ENCODE measurements around the gene ADARB2. TPM values are rescaled to one million over a fixed set of nuclear protein-coding genes. Genes with fewer than 3 reads are reported as not detected.

The ADARB2 gene
- total RNA-seq, 3 donors from 2014 or later (not counting 1 experiment from before 2014, with no cell fraction given) = 0.27 to 0.78 (median 0.40) TPM

DNA sequence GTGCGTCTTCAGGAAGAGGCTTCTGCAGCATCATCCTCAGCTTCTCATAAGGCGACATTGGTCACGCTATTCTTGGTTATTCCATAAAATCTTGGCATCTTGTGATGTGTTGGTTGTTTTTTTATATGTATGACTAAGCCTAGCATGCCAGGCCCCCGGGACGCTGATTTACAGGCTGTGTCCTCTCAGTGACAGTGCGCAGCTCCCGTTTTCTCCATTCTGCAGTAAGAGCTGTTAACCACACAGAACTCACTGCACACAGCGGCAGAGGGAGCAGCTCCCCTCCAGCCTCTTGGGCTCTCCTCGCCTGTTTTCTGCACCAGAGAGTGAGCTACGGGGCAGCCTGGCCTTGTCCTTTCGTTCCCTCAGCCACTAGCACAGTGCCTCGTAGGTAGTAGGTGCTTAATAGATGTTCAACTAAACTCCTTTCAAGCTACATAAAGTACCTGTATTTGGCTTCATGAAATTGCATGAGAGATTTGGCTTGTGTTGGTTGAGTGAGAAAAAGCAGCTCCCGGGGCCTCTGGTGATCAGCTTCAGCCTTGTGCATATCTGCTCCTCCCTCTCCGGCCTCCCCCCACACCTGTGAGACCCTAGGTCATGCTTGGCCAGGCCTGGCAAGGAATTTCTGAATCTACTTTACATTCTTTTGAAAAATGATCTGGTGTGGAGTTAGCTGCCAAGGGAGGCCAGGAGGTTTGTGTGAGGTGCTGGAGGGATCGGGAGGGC is 564.9 kb downstream of the ADARB2 start:
- no peak overlapping the region for H3K4me3 Mint-ChIP-seq
- intact Hi-C loops (cut with micrococcal nuclease) = no loop called here

DNA sequence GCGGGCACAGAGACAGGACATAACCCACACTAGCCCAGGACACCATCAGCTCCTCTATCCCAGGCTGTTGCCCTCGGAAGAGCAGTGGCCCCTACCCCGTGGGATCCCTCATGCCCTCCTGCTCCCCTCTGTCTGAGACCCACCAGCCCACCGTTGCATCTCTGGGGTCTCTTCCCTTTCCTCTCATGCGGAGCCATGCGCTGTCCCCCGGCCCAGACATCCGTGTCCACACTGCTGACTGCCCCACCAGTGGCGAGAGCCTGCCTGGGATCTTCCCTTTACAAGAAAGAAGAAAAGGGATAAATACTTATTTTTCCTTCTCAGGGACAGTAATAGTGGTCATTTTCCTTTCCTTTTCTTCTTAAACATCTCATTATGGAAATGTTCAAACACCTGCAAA is 565.7 kb downstream of the ADARB2 start:
- no peak overlapping the region for H3K4me3 Mint-ChIP-seq
- no peaks in the 10 kb centered on the region for H3K36me3 ChIP-seq (ENCODE audit: control insufficient read depth, insufficient read depth, low read length)
- H3K36me3 Mint-ChIP-seq = no peaks in the 10 kb centered on the region
- no peak overlapping the region for H3K27ac Mint-ChIP-seq
- H3K27ac ChIP-seq (ENCODE audit: low read length) = no peak overlapping the region
- H3K9me3 ChIP-seq (ENCODE audit: control insufficient read depth, insufficient read depth, low read length) = no peaks in the 10 kb centered on the region
- no peaks in the 10 kb centered on the region for H3K27me3 ChIP-seq (ENCODE audit: control insufficient read depth, insufficient read depth, low read length)
- WGBS (ENCODE audit: insufficient coverage) = 83% methylated on average over 8 of the region's 9 CpGs
- H3K4me3 ChIP-seq (ENCODE audit: low read length) = no peak overlapping the region
- intact Hi-C loops (cut with micrococcal nuclease) = no loop called here
- no peaks in the 10 kb centered on the region for H3K9me3 Mint-ChIP-seq
- H3K4me1 Mint-ChIP-seq = peaks cover 0 to 9% of the 10 kb centered on the region in 2 donors
- TF ChIP-seq, protein P1, sequence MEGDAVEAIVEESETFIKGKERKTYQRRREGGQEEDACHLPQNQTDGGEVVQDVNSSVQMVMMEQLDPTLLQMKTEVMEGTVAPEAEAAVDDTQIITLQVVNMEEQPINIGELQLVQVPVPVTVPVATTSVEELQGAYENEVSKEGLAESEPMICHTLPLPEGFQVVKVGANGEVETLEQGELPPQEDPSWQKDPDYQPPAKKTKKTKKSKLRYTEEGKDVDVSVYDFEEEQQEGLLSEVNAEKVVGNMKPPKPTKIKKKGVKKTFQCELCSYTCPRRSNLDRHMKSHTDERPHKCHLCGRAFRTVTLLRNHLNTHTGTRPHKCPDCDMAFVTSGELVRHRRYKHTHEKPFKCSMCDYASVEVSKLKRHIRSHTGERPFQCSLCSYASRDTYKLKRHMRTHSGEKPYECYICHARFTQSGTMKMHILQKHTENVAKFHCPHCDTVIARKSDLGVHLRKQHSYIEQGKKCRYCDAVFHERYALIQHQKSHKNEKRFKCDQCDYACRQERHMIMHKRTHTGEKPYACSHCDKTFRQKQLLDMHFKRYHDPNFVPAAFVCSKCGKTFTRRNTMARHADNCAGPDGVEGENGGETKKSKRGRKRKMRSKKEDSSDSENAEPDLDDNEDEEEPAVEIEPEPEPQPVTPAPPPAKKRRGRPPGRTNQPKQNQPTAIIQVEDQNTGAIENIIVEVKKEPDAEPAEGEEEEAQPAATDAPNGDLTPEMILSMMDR (IDR thresholded peaks at IDR 0.05) = no peak
- H3K27me3 Mint-ChIP-seq (ENCODE audit: low read depth in 2 of 2) = peaks cover 5 to 14% of the 10 kb centered on the region in 2 donors
- H3K4me1 ChIP-seq (ENCODE audit: control insufficient read depth, insufficient read depth, low read length) = no peaks in the 10 kb centered on the region
- no peak for ATAC-seq
- DNase-seq = no peak

More for the DNA sequence above, 564.9 kb downstream of the ADARB2 start:
- Histone ChIP-seq H3K9me3 (ENCODE audit: control insufficient read depth, insufficient read depth, low read length) (no peaks in the 10 kb centered on the region), H3K27ac (ENCODE audit: low read length) (no peak overlapping the region), H3K4me1 (ENCODE audit: control insufficient read depth, insufficient read depth, low read length) (no peaks in the 10 kb centered on the region), H3K27me3 (ENCODE audit: control insufficient read depth, insufficient read depth, low read length) (no peaks in the 10 kb centered on the region), H3K4me3 (ENCODE audit: low read length) (no peak overlapping the region), H3K36me3 (ENCODE audit: control insufficient read depth, insufficient read depth, low read length) (no peaks in the 10 kb centered on the region)
- H3K27me3 Mint-ChIP-seq (ENCODE audit: low read depth in 2 of 2) = peaks cover 4 to 12% of the 10 kb centered on the region in 2 donors
- H3K27ac Mint-ChIP-seq = no peak overlapping the region
- no peak for DNase-seq
- H3K9me3 Mint-ChIP-seq = no peaks in the 10 kb centered on the region
- no peaks in the 10 kb centered on the region for H3K36me3 Mint-ChIP-seq
- ATAC-seq = no peak
- peaks cover 0 to 9% of the 10 kb centered on the region in 2 donors for H3K4me1 Mint-ChIP-seq
- 83% methylated on average over 13 of the region's 15 CpGs for WGBS (ENCODE audit: insufficient coverage)
- TF ChIP-seq, protein P1 (IDR thresholded peaks at IDR 0.05) = no peak

- no peak overlapping the region for H3K4me3 ChIP-seq (ENCODE audit: low read length)
- TF ChIP-seq, protein P1 (IDR thresholded peaks at IDR 0.05) = no peak
- H3K9me3 ChIP-seq (ENCODE audit: control insufficient read depth, insufficient read depth, low read length) = no peaks in the 10 kb centered on the region
- H3K36me3 ChIP-seq (ENCODE audit: control insufficient read depth, insufficient read depth, low read length) = no peaks in the 10 kb centered on the region
- 88% methylated on average over 4 of the region's 4 CpGs for WGBS (ENCODE audit: insufficient coverage)
- Mint-ChIP-seq H3K9me3 (no peaks in the 10 kb centered on the region), H3K27ac (no peak overlapping the region), H3K4me1 (peaks cover 0 to 9% of the 10 kb centered on the region in 2 donors), H3K27me3 (ENCODE audit: low read depth in 2 of 2) (peaks cover 5 to 14% of the 10 kb centered on the region in 2 donors), H3K4me3 (no peak overlapping the region), H3K36me3 (no peaks in the 10 kb centered on the region)
- DNase-seq (no peak), ATAC-seq (no peak)
- no peak overlapping the region for H3K27ac ChIP-seq (ENCODE audit: low read length)
- intact Hi-C loops (cut with micrococcal nuclease) = no loop called here
- H3K27me3 ChIP-seq (ENCODE audit: control insufficient read depth, insufficient read depth, low read length) = no peaks in the 10 kb centered on the region
- H3K4me1 ChIP-seq (ENCODE audit: control insufficient read depth, insufficient read depth, low read length) = no peaks in the 10 kb centered on the region
Measured at GRCh38 chr10:1171182-1171581, 566.1 kb downstream of the ADARB2 start.

DNA sequence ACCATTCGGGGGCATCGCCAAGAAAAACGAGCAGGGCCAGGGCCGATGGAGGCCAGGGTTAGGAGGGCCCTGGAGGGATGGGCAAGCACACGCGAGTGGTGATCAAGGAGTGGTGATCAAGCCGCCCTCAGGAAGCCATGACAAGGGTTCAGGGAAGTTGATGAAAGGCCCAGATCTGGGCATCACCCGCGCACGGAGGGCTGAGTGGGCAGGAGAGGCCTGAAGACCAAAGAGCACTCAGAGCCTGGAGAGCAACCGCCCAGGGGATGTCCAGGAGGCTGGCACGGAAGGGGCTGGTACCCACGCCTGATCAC is 566.5 kb downstream of the ADARB2 start:
- Mint-ChIP-seq H3K27me3 (ENCODE audit: low read depth in 2 of 2) (peaks cover 5 to 14% of the 10 kb centered on the region in 2 donors), H3K27ac (no peak overlapping the region), H3K9me3 (no peaks in the 10 kb centered on the region), H3K4me1 (peaks cover 0 to 9% of the 10 kb centered on the region in 2 donors), H3K4me3 (no peak overlapping the region), H3K36me3 (no peaks in the 10 kb centered on the region)
- TF ChIP-seq, protein P1 (IDR thresholded peaks at IDR 0.05) = no peak
- Histone ChIP-seq H3K4me3 (ENCODE audit: low read length) (no peak overlapping the region), H3K9me3 (ENCODE audit: control insufficient read depth, insufficient read depth, low read length) (no peaks in the 10 kb centered on the region), H3K36me3 (ENCODE audit: control insufficient read depth, insufficient read depth, low read length) (no peaks in the 10 kb centered on the region), H3K27me3 (ENCODE audit: control insufficient read depth, insufficient read depth, low read length) (no peaks in the 10 kb centered on the region), H3K4me1 (ENCODE audit: control insufficient read depth, insufficient read depth, low read length) (no peaks in the 10 kb centered on the region), H3K27ac (ENCODE audit: low read length) (no peak overlapping the region)
- DNase-seq (no peak), ATAC-seq (no peak)
- intact Hi-C loops (cut with micrococcal nuclease) = no loop called here
- WGBS (ENCODE audit: insufficient coverage) = 90% methylated on average over 13 of the region's 13 CpGs
